Measurements from ENCODE around the gene KCNE3. TPM values are rescaled to one million over a fixed set of nuclear protein-coding genes. Genes with fewer than 3 reads are reported as not detected.

KCNE3 gene
- total and polyA plus RNA-seq, 9 of the 15 experiments (the other 6 are each of a cell fraction or from before 2014, with no cell fraction given): 1.6 to 8.7 (median 6.2) TPM

- TF ChIP-seq E4F1 (CRISPR knock-in tag; IDR thresholded peaks at IDR 0.05; ENCODE audit: borderline replicate concordance) (no peak), HEY1 (CRISPR knock-in tag; IDR thresholded peaks at IDR 0.05; ENCODE audit: borderline replicate concordance) (no peak), ZNF57 (CRISPR knock-in tag; IDR thresholded peaks at IDR 0.05) (no peak), HDAC6 (IDR thresholded peaks at IDR 0.05; ENCODE audit: low read depth, low read length) (no peak), FUS (optimal IDR thresholded peaks at IDR 0.05; ENCODE audit: low read depth, low read length) (no peak), ZC3H4 (CRISPR knock-in tag; IDR thresholded peaks at IDR 0.05; ENCODE audit: borderline replicate concordance) (no peak), ZC3H11A (IDR thresholded peaks at IDR 0.05; ENCODE audit: low read depth, low read length) (no peak), KLF1 (tag; IDR thresholded peaks at IDR 0.05) (no peak), FOXM1 (IDR thresholded peaks at IDR 0.05; ENCODE audit: low read depth) (peak; percentile 20; the same call in 1 of the 2 replicates), FOXM1 (CRISPR knock-in tag; IDR thresholded peaks at IDR 0.05; ENCODE audit: low read depth) (no peak), CBFB (CRISPR knock-in tag; IDR thresholded peaks at IDR 0.05) (no peak), HDAC2 (IDR thresholded peaks at IDR 0.05) (no peak), U2AF2 (optimal IDR thresholded peaks at IDR 0.05; ENCODE audit: low read depth, low read length) (no peak), POLR2A (conservative IDR thresholded peaks at IDR 0.05) (peak; percentile 21; the same call in 1 of the 2 replicates), MCM7 (IDR thresholded peaks at IDR 0.05) (no peak)
- TF ChIP-seq, protein P1, sequence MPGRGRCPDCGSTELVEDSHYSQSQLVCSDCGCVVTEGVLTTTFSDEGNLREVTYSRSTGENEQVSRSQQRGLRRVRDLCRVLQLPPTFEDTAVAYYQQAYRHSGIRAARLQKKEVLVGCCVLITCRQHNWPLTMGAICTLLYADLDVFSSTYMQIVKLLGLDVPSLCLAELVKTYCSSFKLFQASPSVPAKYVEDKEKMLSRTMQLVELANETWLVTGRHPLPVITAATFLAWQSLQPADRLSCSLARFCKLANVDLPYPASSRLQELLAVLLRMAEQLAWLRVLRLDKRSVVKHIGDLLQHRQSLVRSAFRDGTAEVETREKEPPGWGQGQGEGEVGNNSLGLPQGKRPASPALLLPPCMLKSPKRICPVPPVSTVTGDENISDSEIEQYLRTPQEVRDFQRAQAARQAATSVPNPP (IDR thresholded peaks at IDR 0.05; ENCODE audit: borderline replicate concordance, insufficient read depth, insufficient read length): no peak
- TF ChIP-seq, protein P2, sequence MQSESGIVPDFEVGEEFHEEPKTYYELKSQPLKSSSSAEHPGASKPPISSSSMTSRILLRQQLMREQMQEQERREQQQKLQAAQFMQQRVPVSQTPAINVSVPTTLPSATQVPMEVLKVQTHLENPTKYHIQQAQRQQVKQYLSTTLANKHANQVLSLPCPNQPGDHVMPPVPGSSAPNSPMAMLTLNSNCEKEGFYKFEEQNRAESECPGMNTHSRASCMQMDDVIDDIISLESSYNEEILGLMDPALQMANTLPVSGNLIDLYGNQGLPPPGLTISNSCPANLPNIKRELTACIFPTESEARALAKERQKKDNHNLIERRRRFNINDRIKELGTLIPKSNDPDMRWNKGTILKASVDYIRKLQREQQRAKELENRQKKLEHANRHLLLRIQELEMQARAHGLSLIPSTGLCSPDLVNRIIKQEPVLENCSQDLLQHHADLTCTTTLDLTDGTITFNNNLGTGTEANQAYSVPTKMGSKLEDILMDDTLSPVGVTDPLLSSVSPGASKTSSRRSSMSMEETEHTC (IDR thresholded peaks at IDR 0.05): peak; percentile 56; the same call in 1 of the 2 replicates
- TF ChIP-seq, protein P3, sequence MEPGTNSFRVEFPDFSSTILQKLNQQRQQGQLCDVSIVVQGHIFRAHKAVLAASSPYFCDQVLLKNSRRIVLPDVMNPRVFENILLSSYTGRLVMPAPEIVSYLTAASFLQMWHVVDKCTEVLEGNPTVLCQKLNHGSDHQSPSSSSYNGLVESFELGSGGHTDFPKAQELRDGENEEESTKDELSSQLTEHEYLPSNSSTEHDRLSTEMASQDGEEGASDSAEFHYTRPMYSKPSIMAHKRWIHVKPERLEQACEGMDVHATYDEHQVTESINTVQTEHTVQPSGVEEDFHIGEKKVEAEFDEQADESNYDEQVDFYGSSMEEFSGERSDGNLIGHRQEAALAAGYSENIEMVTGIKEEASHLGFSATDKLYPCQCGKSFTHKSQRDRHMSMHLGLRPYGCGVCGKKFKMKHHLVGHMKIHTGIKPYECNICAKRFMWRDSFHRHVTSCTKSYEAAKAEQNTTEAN (CRISPR knock-in tag; IDR thresholded peaks at IDR 0.05): no peak
- TF ChIP-seq, protein P4, sequence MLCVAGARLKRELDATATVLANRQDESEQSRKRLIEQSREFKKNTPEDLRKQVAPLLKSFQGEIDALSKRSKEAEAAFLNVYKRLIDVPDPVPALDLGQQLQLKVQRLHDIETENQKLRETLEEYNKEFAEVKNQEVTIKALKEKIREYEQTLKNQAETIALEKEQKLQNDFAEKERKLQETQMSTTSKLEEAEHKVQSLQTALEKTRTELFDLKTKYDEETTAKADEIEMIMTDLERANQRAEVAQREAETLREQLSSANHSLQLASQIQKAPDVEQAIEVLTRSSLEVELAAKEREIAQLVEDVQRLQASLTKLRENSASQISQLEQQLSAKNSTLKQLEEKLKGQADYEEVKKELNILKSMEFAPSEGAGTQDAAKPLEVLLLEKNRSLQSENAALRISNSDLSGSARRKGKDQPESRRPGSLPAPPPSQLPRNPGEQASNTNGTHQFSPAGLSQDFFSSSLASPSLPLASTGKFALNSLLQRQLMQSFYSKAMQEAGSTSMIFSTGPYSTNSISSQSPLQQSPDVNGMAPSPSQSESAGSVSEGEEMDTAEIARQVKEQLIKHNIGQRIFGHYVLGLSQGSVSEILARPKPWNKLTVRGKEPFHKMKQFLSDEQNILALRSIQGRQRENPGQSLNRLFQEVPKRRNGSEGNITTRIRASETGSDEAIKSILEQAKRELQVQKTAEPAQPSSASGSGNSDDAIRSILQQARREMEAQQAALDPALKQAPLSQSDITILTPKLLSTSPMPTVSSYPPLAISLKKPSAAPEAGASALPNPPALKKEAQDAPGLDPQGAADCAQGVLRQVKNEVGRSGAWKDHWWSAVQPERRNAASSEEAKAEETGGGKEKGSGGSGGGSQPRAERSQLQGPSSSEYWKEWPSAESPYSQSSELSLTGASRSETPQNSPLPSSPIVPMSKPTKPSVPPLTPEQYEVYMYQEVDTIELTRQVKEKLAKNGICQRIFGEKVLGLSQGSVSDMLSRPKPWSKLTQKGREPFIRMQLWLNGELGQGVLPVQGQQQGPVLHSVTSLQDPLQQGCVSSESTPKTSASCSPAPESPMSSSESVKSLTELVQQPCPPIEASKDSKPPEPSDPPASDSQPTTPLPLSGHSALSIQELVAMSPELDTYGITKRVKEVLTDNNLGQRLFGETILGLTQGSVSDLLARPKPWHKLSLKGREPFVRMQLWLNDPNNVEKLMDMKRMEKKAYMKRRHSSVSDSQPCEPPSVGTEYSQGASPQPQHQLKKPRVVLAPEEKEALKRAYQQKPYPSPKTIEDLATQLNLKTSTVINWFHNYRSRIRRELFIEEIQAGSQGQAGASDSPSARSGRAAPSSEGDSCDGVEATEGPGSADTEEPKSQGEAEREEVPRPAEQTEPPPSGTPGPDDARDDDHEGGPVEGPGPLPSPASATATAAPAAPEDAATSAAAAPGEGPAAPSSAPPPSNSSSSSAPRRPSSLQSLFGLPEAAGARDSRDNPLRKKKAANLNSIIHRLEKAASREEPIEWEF (CRISPR knock-in tag; IDR thresholded peaks at IDR 0.05): no peak
These were observed 7.8 kb downstream of the KCNE3 start (continued) for GRCh38 chr11:74459584-74459983.
